Ramos (cell line): Measurements from ENCODE around the gene PLEKHA6.

ENCODE experiments used
- in situ Hi-C: fragments of 300-500 bp; cut with MboI; formaldehyde crosslinking; loops from one replicate; pipeline ENCODE4 v1.14.3; 2022; ENCODE audit warnings: low sequenced_read_pairs; ENCODE audit not compliant: unreplicated experiment

Gene PLEKHA6

DNA sequence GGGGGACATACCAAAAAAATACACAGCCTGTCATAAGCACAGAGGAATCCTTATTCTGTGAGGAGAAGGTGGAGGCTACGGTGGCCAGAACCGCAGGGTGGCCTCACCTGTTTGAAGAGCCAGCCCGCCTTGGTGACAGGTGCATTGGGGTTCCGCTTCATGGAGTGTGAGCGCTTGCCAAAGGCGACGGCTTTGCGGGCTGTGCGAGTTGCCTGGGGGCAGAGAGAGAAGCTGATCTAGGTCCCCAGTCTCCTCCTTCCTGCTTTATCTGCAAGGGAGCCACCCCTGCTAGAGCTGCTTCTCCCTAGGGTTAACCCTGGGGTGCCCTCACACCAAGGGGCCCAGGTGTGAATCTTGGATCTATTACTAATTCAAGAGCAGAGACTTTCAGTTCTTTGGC lies 91.6 kb downstream of the PLEKHA6 start:
- in situ Hi-C loops, result no loop called here

GRCh38 chr1:204267191-204267601 lies 92.5 kb downstream of the PLEKHA6 start:
- in situ Hi-C loops, result no loop called here

- in situ Hi-C loops, result no loop called here
Observed at GRCh38 chr1:204266504-204267034, 93.2 kb downstream of the PLEKHA6 start.

- in situ Hi-C loops, result no loop called here
Observed at GRCh38 chr1:204265665-204266064, 94.1 kb downstream of the PLEKHA6 start.

GRCh38 chr1:204264805-204265204 lies 94.9 kb downstream of the PLEKHA6 start:
- in situ Hi-C loops, result no loop called here

GRCh38 chr1:204263254-204263910 lies 96.3 kb downstream of the PLEKHA6 start:
- in situ Hi-C loops, result no loop called here

DNA sequence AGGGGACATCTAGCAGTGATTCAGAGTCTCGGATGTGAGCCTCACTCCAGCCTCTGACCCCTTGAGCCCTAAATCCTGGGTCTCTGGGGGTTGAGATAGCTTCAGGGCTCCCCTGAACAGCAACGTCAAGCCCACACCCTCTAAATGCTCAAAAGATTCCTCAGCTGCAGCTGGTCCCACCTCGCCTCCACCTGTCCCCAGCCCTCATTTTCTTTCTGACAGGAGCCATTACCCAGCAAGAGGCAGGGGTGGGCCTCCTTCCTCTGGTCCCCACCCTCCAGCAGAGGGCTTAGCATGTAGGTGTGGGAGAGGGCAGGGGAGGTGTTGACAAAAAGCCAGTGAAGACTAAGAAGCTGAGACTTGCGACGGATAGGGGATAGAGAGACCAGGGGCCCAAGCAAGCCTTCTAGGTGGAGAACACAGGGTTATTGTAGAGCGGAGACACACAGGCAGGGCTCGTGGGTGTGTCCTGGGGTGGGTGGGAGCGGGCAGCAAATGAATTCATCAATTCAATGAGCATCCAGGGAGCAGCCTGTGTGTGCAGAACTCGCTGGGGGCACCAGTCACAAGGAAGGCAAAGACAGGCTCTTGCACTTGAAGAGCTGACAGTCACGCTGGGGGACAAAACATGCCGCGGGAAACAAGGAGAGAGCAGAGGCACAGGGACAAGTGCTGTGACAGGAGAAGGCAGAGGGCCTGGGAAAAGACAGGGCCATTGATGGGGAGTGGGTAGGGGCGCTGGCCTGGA lies 97.0 kb downstream of the PLEKHA6 start:
- in situ Hi-C loops, result no loop called here

GRCh38 chr1:204261746-204262505 lies 97.8 kb downstream of the PLEKHA6 start:
- in situ Hi-C loops, result no loop called here

DNA sequence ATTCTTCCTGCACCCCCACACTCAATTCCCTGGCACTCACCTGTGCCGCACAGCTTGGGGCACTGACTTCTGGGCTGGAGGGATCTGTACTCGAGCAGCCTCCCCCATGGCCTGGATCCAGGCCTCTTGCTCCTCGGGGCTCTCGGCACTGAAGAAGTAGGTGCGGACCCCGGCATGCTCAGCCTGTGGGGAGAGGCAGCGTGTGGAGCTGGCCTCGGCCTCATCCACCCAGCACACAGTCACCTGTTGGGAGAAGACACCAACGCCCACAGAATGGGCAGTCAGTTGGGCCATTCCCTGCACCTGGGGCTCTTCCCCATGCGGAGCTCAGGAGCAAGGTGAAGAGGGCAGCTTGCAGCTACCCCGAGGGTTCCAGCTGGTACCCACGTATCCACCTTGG lies 98.5 kb downstream of the PLEKHA6 start:
- in situ Hi-C loops, result no loop called here

GRCh38 chr1:204260601-204261197 lies 99.0 kb downstream of the PLEKHA6 start:
- in situ Hi-C loops, result no loop called here

- in situ Hi-C loops, result loop anchor here (5.0 kb wide), 1 partner anchor 103 kb away; no protein-coding TSS in a partner anchor
Observed at GRCh38 chr1:204259782-204260181, 99.9 kb downstream of the PLEKHA6 start.

DNA sequence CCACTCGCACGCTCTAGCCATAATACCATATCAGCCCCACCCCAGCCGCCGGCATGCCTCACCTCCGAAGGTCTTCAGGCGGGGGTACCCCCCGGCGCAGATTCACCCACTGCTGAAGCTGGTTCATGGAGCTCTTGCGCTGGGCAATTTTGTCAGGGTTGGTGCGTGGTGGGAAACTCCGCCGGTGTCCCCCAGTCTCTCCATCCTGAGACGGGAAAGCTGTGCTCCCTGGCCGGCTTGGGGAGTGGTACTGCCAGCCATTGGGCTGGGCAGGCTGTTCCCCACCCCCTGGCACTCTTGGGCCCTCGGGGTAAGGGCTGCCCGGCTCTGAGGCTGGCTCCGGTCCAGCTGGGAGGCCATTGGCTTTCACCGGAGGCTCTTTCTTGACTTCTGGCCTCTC lies 100.5 kb downstream of the PLEKHA6 start:
- in situ Hi-C loops, result loop anchor here (5.0 kb wide), 1 partner anchor 103 kb away; no protein-coding TSS in a partner anchor

GRCh38 chr1:204258213-204259115 lies 101.3 kb downstream of the PLEKHA6 start:
- in situ Hi-C loops, result loop anchor here (5.0 kb wide), 1 partner anchor 104 kb away; no protein-coding TSS in a partner anchor

DNA sequence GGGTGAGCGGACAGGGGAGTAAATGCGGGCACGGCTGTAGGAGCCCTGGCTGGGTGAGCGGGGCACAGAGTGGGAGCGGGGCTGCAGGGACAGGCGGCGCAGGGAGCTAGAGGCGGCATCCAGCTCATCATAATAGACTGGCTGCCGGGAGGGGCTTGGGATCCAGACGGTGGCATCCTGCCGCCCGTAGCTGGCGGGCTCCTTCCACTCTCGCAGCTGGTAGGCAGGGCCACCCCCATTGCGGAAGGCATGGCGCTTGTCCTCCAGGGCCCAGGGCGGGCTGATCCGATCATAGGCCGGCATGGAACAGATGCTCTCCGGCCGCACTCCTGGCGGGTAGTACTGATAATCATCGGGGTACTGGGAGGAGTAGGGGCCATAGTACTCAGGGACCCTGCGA lies 102.3 kb downstream of the PLEKHA6 start:
- in situ Hi-C loops, result loop anchor here (5.0 kb wide), 1 partner anchor 105 kb away; no protein-coding TSS in a partner anchor

- in situ Hi-C loops, result loop anchor here (5.0 kb wide), 1 partner anchor 106 kb away; no protein-coding TSS in a partner anchor
Observed at GRCh38 chr1:204256531-204256930, 103.2 kb downstream of the PLEKHA6 start.

- in situ Hi-C loops, result loop anchor here (5.0 kb wide), 1 partner anchor 106 kb away; no protein-coding TSS in a partner anchor
Observed at GRCh38 chr1:204255966-204256365, 103.8 kb downstream of the PLEKHA6 start.

DNA sequence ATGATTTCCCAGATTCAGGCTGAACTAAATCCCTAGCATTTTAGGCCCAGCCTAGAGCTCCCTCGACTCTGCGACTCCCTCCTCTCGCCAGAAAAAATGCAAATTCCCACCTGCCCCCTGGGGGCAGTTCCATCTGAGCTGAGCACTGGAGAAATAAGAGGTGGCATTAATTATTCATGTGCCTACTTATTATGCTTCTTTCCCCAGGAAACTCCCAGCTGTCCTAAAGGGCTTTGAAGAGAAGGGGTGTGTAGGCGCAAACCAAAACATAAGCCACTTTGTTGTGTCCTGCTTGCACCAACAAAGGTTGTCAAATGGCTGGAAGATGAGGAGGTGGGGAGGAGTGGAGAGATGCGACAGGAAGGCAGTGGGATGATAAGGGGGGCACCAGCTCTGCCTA lies 104.5 kb downstream of the PLEKHA6 start:
- in situ Hi-C loops, result loop anchor here (5.0 kb wide), 1 partner anchor 107 kb away; no protein-coding TSS in a partner anchor

DNA sequence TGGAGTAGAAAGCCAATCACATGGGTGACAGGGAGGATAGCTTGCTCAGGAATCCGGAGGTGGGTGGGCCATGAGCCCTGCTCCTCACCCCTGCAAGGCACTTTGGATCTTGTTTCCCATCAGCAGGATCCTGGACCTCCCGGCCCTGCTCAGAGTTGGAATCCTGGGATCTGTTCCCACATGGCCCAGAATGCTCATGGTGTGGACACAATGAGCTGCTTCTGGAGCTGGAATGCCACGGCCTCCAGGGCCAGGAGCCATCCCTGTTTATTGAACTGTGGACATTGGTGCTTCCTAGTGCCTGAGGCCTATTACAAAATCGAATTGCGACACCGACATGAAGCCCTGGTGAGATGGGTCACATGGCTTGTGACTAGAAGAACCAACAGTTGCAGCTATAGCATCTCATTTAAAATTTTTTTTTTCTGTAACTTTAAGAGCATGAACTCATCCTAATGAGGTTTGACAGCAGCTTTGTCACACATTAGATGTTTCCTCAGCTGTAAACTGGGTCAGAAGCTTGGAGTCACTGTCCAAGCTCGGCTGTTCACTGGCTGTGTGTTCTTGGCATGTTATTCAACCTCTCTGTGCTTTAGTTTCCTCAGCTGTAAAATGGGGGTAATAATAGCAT lies 105.6 kb downstream of the PLEKHA6 start:
- in situ Hi-C loops, result no loop called here
